K562 (cell line): Measurements from ENCODE around the gene HBG1. TPM values are rescaled to one million over a fixed set of nuclear protein-coding genes. Genes with fewer than 3 reads are reported as not detected.
"Not testable (repeated sequence)": the region's sequence is repeated elsewhere in the genome, so short reads cannot be mapped to it uniquely, and the experiment has no call there.

Experiments
- ATAC-seq: fragments of 200-7000 bp; cut with Tn5 transposase; 3 replicates; pipeline ENCODE4 v1.9.1; 2020; ENCODE audit warnings: moderate library complexity
- BruUV-seq: library from RNA; stranded (reverse); fragments of 400-500 nt; replicated peaks from 2 replicates; lab custom pipeline; 2021; lab: Mats Ljungman, UMichigan
- CTCF ChIA-PET: fragments of 300-600 bp; formaldehyde crosslinking; extraction: SDS; loops from one replicate; lab custom pipeline; 2021; ENCODE audit warnings: low intra/inter-chr PET ratio; lab: Yijun Ruan, JAX
- POLR2A ChIA-PET: fragments of 300-600, 350-650 bp; sonication (Branson Sonifier 250); formaldehyde crosslinking; extraction: SDS; loops from one replicate; lab custom pipeline; 2021; ENCODE audit warnings: antibody characterized with exemption, inconsistent platforms; lab: Yijun Ruan, JAX
- DNase-seq, 4 experiments: peaks; one replicate each; pipeline versions ENCODE4 v3.0.0 to v3.0.0-alpha.2; 2011 to 2018; ENCODE audit warnings: low spot score in 3 of 4, mixed read lengths in 3 of 4; ENCODE audit errors: extremely low read depth in 1 of 4
- FAIRE-seq: peaks from 2 replicates; lab custom pipeline; 2011; peaks lifted over from hg19 to GRCh38; lab: Jason Lieb, UNC
- H2AFZ ChIP-seq: 2 replicates; pipeline ENCODE4 v1.6.0; 2011; ENCODE audit warnings: low read depth, low read length, control low read depth, inconsistent platforms
- H3K27ac ChIP-seq: fragments of 200-600 bp; 3 replicates; pipeline ENCODE4 v1.8.0; 2011; ENCODE audit warnings: low read depth, mild to moderate bottlenecking, control low read depth, inconsistent platforms, low read length, moderate library complexity, mixed read lengths; ENCODE audit errors: extremely low read depth
- H3K27me3 ChIP-seq, 2 experiments: fragments of 300-600 bp in 1 of 2; 2 replicates in 1 of 2; 3 replicates in 1 of 2; pipeline versions ENCODE4 v1.6.0 to v1.8.0; 2011; ENCODE audit warnings: inconsistent platforms in 2 of 2, low read length in 2 of 2, mild to moderate bottlenecking in 1 of 2, mixed read lengths in 1 of 2, moderate library complexity in 1 of 2; ENCODE audit not compliant: control insufficient read depth in 2 of 2, insufficient read depth in 2 of 2
- H3K36me3 ChIP-seq: fragments of 300-600 bp; 3 replicates; pipeline ENCODE4 v1.8.0; 2011; ENCODE audit warnings: mild to moderate bottlenecking, low read length, inconsistent platforms; ENCODE audit not compliant: control insufficient read depth, insufficient read depth
- H3K4me1 ChIP-seq, 2 experiments: fragments of 200-600 bp in 1 of 2; replicated peaks in 1 of 2; 2 replicates in 1 of 2; 3 replicates in 1 of 2; pipeline versions ENCODE4 v1.5.1 to v1.8.0; 2011; ENCODE audit warnings: inconsistent platforms in 2 of 2, low read length in 2 of 2, mild to moderate bottlenecking in 1 of 2, mixed read lengths in 1 of 2, moderate library complexity in 1 of 2; ENCODE audit not compliant: control insufficient read depth in 2 of 2, insufficient read depth in 2 of 2
- H3K4me2 ChIP-seq: 2 replicates; pipeline ENCODE4 v1.6.1; 2011; ENCODE audit warnings: low read length, control low read depth, inconsistent platforms, mixed read lengths; ENCODE audit not compliant: insufficient read depth
- H3K4me3 ChIP-seq: fragments of 200-600 bp; sonication (generic), shearing (Covaris generic); 2 replicates; pipeline ENCODE4 v1.5.1; 2016; ENCODE audit warnings: control low read depth, inconsistent platforms
- H3K79me2 ChIP-seq: fragments of 200-600 bp; 3 replicates; pipeline ENCODE4 v1.8.0; 2011; ENCODE audit warnings: low read length, inconsistent platforms; ENCODE audit not compliant: control insufficient read depth, insufficient read depth
- H3K9ac ChIP-seq, 2 experiments: 2 replicates each; pipeline versions ENCODE4 v1.6.0 to v1.6.1; 2011; ENCODE audit warnings: low read depth in 2 of 2, low read length in 2 of 2, control low read depth in 1 of 2, inconsistent platforms in 1 of 2, mild to moderate bottlenecking in 1 of 2, mixed read lengths in 1 of 2; ENCODE audit not compliant: insufficient read depth in 1 of 2
- H3K9me1 ChIP-seq: one replicate; pipeline ENCODE4 v1.6.0; 2011; ENCODE audit warnings: inconsistent platforms, mild to moderate bottlenecking, low read length, moderate library complexity; ENCODE audit not compliant: control insufficient read depth, insufficient read depth
- H3K9me3 ChIP-seq: replicated peaks from 2 replicates; pipeline ENCODE4 v1.5.1; 2011; ENCODE audit warnings: low read depth, low read length, inconsistent platforms; ENCODE audit not compliant: control insufficient read depth, insufficient read depth
- H4K20me1 ChIP-seq: replicated peaks from 2 replicates; pipeline ENCODE4 v1.6.1; 2011; ENCODE audit warnings: low read length, inconsistent platforms, mixed read lengths; ENCODE audit not compliant: control insufficient read depth, insufficient read depth
- ELF4 ChIP-seq: fragments of 450-650 bp; formaldehyde crosslinking; IDR thresholded peaks from 2 replicates; pipeline ENCODE4 v1.4.0; 2022; ENCODE audit warnings: missing genetic modification characterization
- RBFOX2 ChIP-seq: fragments of 200-400 bp; formaldehyde crosslinking; IDR thresholded peaks from 2 replicates; pipeline ENCODE4 v1.6.1; 2017; ENCODE audit warnings: low read depth, mild to moderate bottlenecking, low read length, moderate library complexity
- WGBS: fragments of 100-300 bp; shearing (Covaris generic); methylation state at CpG from one replicate; pipeline ENCODE4 v1.1.6; 2016; ENCODE audit warnings: low coverage, mixed read lengths; ENCODE audit not compliant: insufficient coverage; ENCODE audit errors: missing lambda C conversion rate; 5-methylcytosine and 5-hydroxymethylcytosine counted together
- in situ Hi-C: fragments of 300-500 bp; cut with MboI; formaldehyde crosslinking; loops from 4 replicates; pipeline ENCODE4 v1.15.0; 2018; ENCODE audit warnings: inconsistent platforms, mixed read lengths
- intact Hi-C: fragments of 100-400 bp; cut with micrococcal nuclease; formaldehyde crosslinking; loops from 2 replicates; pipeline ENCODE4 v1.14.2; 2022
- polyA plus RNA-seq, 8 experiments: library from polyadenylated mRNA; depleted of rRNA in 4 of 8; stranded (reverse) in 5 of 8; unstranded in 3 of 8; fragments of >200 nt; fragmentation: Nextera tagmentation in 2 of 8; fragmentation: Illumina TruSeq in 1 of 8; extraction: Ambion mirVana in 2 of 8; extraction: Trizol in 1 of 8; gene quantifications; 2 replicates each; pipeline versions ENCODE4 v1.2.1 to v1.2.3, GENCODE V29; 2011 to 2014; ENCODE audit warnings: inconsistent platforms in 1 of 8, missing spikeins in 1 of 8
- total RNA-seq, 7 experiments: library from RNA; depleted of rRNA in 6 of 7; stranded (reverse); fragments of >200 nt in 6 of 7; fragmentation: Illumina TruSeq in 2 of 7; extraction: Trizol in 2 of 7; gene quantifications; 2 replicates each; pipeline versions ENCODE4 v1.2.1 to v1.2.3, GENCODE V29; 2011 to 2021; ENCODE audit warnings: low replicate concordance in 1 of 7
- TF ChIP-seq, protein P1 (sequence below), 2 experiments: fragments of 450-650 bp; IDR thresholded peaks; 2 replicates each; pipeline ENCODE4 v1.6.1; 2018; ENCODE audit warnings: mild to moderate bottlenecking in 2 of 2, low read depth in 1 of 2; ENCODE audit not compliant: partially characterized antibody in 2 of 2
- TF ChIP-seq, protein P2 (sequence below), 2 experiments: fragments of 450-650 bp; IDR thresholded peaks; 2 replicates each; pipeline ENCODE4 v1.6.1; 2016

The HBG1 gene
- total and polyA plus RNA-seq, 9 of the 15 experiments (the other 6 are each of a cell fraction or from before 2014, with no cell fraction given), result 1,066 to 16,338 (median 4,898) TPM

DNA sequence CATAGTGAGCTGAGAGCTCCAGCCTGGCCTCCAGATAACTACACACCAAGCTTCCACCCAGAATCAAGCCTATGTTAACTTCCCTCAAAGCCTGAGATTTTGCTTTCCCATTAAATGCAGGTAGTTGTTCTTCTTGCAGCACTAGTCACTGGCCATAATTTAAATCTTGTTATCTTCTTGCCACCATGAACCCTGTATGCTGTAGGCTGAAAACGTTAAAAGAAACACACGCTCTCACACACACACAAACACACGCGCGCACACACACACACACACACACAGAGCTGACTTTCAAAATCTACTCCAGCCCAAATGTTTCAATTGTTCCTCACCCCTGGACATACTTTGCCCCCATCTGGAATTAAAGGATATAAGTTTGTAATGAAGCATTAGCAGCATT, 3.8 kb upstream of the HBG1 start:
- Histone ChIP-seq H3K27ac (peak overlapping the region; percentile 43; the same call in 2 of the 3 replicates), H3K79me2 (peaks cover 72% of the 10 kb centered on the region), H3K4me3 (peak overlapping the region; percentile 58), H3K4me2 (peak overlapping the region; percentile 94), H3K36me3 (peaks cover 23% of the 10 kb centered on the region), H3K9ac (peak overlapping the region; percentile 70 to 87), H3K4me1 (peaks cover 18 to 31% of the 10 kb centered on the region in 2 experiments)
- H3K9me3 ChIP-seq, FAIRE-seq, in situ Hi-C loops, H2AFZ ChIP-seq, H3K9me1 ChIP-seq, BruUV-seq, H3K27me3 ChIP-seq, CTCF ChIA-PET, H4K20me1 ChIP-seq, ATAC-seq: not testable (repeated sequence)
- TF ChIP-seq, protein P1, sequence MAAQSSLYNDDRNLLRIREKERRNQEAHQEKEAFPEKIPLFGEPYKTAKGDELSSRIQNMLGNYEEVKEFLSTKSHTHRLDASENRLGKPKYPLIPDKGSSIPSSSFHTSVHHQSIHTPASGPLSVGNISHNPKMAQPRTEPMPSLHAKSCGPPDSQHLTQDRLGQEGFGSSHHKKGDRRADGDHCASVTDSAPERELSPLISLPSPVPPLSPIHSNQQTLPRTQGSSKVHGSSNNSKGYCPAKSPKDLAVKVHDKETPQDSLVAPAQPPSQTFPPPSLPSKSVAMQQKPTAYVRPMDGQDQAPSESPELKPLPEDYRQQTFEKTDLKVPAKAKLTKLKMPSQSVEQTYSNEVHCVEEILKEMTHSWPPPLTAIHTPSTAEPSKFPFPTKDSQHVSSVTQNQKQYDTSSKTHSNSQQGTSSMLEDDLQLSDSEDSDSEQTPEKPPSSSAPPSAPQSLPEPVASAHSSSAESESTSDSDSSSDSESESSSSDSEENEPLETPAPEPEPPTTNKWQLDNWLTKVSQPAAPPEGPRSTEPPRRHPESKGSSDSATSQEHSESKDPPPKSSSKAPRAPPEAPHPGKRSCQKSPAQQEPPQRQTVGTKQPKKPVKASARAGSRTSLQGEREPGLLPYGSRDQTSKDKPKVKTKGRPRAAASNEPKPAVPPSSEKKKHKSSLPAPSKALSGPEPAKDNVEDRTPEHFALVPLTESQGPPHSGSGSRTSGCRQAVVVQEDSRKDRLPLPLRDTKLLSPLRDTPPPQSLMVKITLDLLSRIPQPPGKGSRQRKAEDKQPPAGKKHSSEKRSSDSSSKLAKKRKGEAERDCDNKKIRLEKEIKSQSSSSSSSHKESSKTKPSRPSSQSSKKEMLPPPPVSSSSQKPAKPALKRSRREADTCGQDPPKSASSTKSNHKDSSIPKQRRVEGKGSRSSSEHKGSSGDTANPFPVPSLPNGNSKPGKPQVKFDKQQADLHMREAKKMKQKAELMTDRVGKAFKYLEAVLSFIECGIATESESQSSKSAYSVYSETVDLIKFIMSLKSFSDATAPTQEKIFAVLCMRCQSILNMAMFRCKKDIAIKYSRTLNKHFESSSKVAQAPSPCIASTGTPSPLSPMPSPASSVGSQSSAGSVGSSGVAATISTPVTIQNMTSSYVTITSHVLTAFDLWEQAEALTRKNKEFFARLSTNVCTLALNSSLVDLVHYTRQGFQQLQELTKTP (IDR thresholded peaks at IDR 0.05; ENCODE audit: low read depth in 1 of 2, partially characterized antibody in 2 of 2), result peak in 1 of 2 experiments; percentile 14
- TF ChIP-seq, protein P2, sequence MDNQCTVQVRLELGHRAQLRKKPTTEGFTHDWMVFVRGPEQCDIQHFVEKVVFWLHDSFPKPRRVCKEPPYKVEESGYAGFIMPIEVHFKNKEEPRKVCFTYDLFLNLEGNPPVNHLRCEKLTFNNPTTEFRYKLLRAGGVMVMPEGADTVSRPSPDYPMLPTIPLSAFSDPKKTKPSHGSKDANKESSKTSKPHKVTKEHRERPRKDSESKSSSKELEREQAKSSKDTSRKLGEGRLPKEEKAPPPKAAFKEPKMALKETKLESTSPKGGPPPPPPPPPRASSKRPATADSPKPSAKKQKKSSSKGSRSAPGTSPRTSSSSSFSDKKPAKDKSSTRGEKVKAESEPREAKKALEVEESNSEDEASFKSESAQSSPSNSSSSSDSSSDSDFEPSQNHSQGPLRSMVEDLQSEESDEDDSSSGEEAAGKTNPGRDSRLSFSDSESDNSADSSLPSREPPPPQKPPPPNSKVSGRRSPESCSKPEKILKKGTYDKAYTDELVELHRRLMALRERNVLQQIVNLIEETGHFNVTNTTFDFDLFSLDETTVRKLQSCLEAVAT (IDR thresholded peaks at IDR 0.05), result peak; percentile 61 to 73; a peak in 3 of 4 replicates
- peak; percentile 11; the same call in 1 of the 2 replicates for TF ChIP-seq ELF4 (CRISPR knock-in tag)
- TF ChIP-seq RBFOX2, result 0 out of 2 replicates have a peak, but pooled peaks have one; percentile 27
- WGBS, result 2% methylated on average over 5 of the region's 5 CpGs
- peak in 1 of 4 experiments; percentile 39 for DNase-seq
- POLR2A ChIA-PET, result interaction anchor here (0.8 to 6.9 kb wide), 4 partner anchors 15 to 35 kb away, joined by 3 to 30 read pairs (median 13); partner anchors contain the start of gene HBE1
- intact Hi-C loops, result loop anchor here (2.0 kb wide), 1 partner anchor 35 kb away; no protein-coding TSS in a partner anchor
